GM23338 (cell line): ENCODE measurements around the gene PLA2G2E. TPM values are rescaled to one million over a fixed set of nuclear protein-coding genes. Genes with fewer than 3 reads are reported as not detected.
A peak's percentile ranks its signal among the peaks of the same experiment; 100 is the strongest.
"Not testable (repeated sequence)": the region's sequence is repeated elsewhere in the genome, so short reads cannot be mapped to it uniquely, and the experiment has no call there.

Experiments
- ATAC-seq: fragments of 200-7000 bp; cut with Tn5 transposase; 3 replicates; pipeline ENCODE4 v1.9.1; 2020
- DNase-seq: peaks from one replicate; pipeline ENCODE4 v3.0.0-alpha.2; 2015; ENCODE audit warnings: low spot score
- H2AFZ ChIP-seq: fragments of 200-600 bp; sonication (generic); 2 replicates; pipeline ENCODE4 v1.8.0; 2016; ENCODE audit warnings: antibody characterized with exemption, mild to moderate bottlenecking, moderate library complexity
- H3F3A ChIP-seq: fragments of 200-600 bp; sonication (generic); replicated peaks from 2 replicates; pipeline ENCODE4 v1.8.0; 2017; ENCODE audit warnings: antibody characterized with exemption, mixed run types, low read depth
- H3K27ac ChIP-seq: fragments of 200-600 bp; sonication (generic); 2 replicates; pipeline ENCODE4 v1.6.1; 2016; ENCODE audit warnings: low read depth
- H3K27me3 ChIP-seq: fragments of 200-600 bp; sonication (generic); 2 replicates; pipeline ENCODE4 v1.8.0; 2016; ENCODE audit warnings: mild to moderate bottlenecking, mixed run types, moderate library complexity; ENCODE audit not compliant: insufficient read depth
- H3K36me3 ChIP-seq: fragments of 200-600 bp; sonication (generic); 2 replicates; pipeline ENCODE4 v1.8.0; 2016; ENCODE audit warnings: mild to moderate bottlenecking; ENCODE audit not compliant: insufficient read depth
- H3K4me1 ChIP-seq: fragments of 200-600 bp; sonication (generic); 2 replicates; pipeline ENCODE4 v1.8.0; 2016; ENCODE audit warnings: mild to moderate bottlenecking, moderate library complexity; ENCODE audit not compliant: insufficient read depth
- H3K4me2 ChIP-seq: fragments of 200-600 bp; sonication (generic); 2 replicates; pipeline ENCODE4 v1.7.1; 2017; ENCODE audit warnings: mixed run types
- H3K4me3 ChIP-seq: fragments of 200-600 bp; sonication (generic); 2 replicates; pipeline ENCODE4 v1.6.1; 2016; ENCODE audit warnings: mixed run types
- H3K79me2 ChIP-seq: fragments of 200-600 bp; sonication (generic); replicated peaks from 2 replicates; pipeline ENCODE4 v1.8.0; 2017; ENCODE audit warnings: mild to moderate bottlenecking; ENCODE audit not compliant: insufficient read depth
- H3K9me2 ChIP-seq: fragments of 200-600 bp; sonication (generic); 2 replicates; pipeline ENCODE4 v1.8.0; 2017; ENCODE audit not compliant: insufficient read depth
- H4K20me1 ChIP-seq: fragments of 200-600 bp; sonication (generic); replicated peaks from 2 replicates; pipeline ENCODE4 v1.8.0; 2017; ENCODE audit warnings: mild to moderate bottlenecking; ENCODE audit not compliant: insufficient read depth
- H3K27ac Mint-ChIP-seq: 2 replicates; pipeline ENCODE4 v1.8.0; 2020; ENCODE audit warnings: inconsistent platforms, mild to moderate bottlenecking, moderate library complexity, mixed read lengths
- H3K27me3 Mint-ChIP-seq: 3 replicates; pipeline ENCODE4 v1.8.0; 2022; ENCODE audit warnings: low read depth, mild to moderate bottlenecking, moderate library complexity, mixed read lengths, inconsistent platforms; ENCODE audit not compliant: insufficient read depth, poor library complexity
- H3K36me3 Mint-ChIP-seq: 3 replicates; pipeline ENCODE4 v1.8.0; 2021; ENCODE audit warnings: low read depth, mild to moderate bottlenecking, inconsistent platforms, moderate library complexity, mixed read lengths
- H3K4me1 Mint-ChIP-seq: 3 replicates; pipeline ENCODE4 v1.8.0; 2020; ENCODE audit warnings: mild to moderate bottlenecking, inconsistent platforms, mixed read lengths
- H3K4me3 Mint-ChIP-seq: 3 replicates; pipeline ENCODE4 v1.8.0; 2021; ENCODE audit warnings: moderate library complexity, mild to moderate bottlenecking, inconsistent platforms, mixed read lengths
- H3K9me3 Mint-ChIP-seq: 3 replicates; pipeline ENCODE4 v1.8.0; 2020; ENCODE audit warnings: moderate library complexity, mild to moderate bottlenecking, inconsistent platforms, mixed read lengths
- CREB1 ChIP-seq: fragments of 250-450 bp; sonication (Bioruptor Pico); IDR thresholded peaks from 2 replicates; pipeline ENCODE4 v1.5.0; 2020; ENCODE audit warnings: low read depth, mild to moderate bottlenecking, moderate library complexity
- CTCF ChIP-seq, 2 experiments: fragments of 200-600 bp in 1 of 2; sonication (generic) in 1 of 2; conservative IDR thresholded peaks; 2 replicates each; pipeline versions ENCODE4 v1.5.1 to v1.6.1; 2016 to 2017; ENCODE audit warnings: antibody characterized with exemption in 2 of 2, low read depth in 2 of 2, mild to moderate bottlenecking in 2 of 2, moderate library complexity in 1 of 2
- EZH2 ChIP-seq: fragments of 200-600 bp; sonication (generic); IDR thresholded peaks from one replicate; pipeline ENCODE4 v1.8.0; 2017; ENCODE audit warnings: antibody characterized with exemption, mild to moderate bottlenecking, low read depth; ENCODE audit not compliant: unreplicated experiment
- EZH2phosphoT487 ChIP-seq: fragments of 200-600 bp; sonication (generic); IDR thresholded peaks from one replicate; pipeline ENCODE4 v1.8.1; 2018; ENCODE audit warnings: antibody characterized with exemption; ENCODE audit not compliant: unreplicated experiment
- POLR2AphosphoS5 ChIP-seq: IDR thresholded peaks from 2 replicates; pipeline ENCODE4 v1.6.1; 2016; ENCODE audit warnings: antibody characterized with exemption, low read depth
- REST ChIP-seq: IDR thresholded peaks from one replicate; pipeline ENCODE4 v1.6.1; 2018; ENCODE audit warnings: antibody characterized with exemption; ENCODE audit not compliant: unreplicated experiment
- ZNF331 ChIP-seq: fragments of 250-450 bp; sonication (Bioruptor Pico); IDR thresholded peaks from 2 replicates; pipeline ENCODE4 v1.5.0; 2020; ENCODE audit warnings: low read depth, mild to moderate bottlenecking, moderate library complexity
- polyA plus RNA-seq: library from polyadenylated mRNA; unstranded; fragments of >200 nt; fragmentation: Nextera tagmentation; extraction: Ambion mirVana; gene quantifications from 2 replicates; pipeline ENCODE4 v1.2.1, GENCODE V29; 2016
- total RNA-seq: library from RNA; depleted of rRNA; stranded (reverse); fragments of >200 nt; shearing (Covaris generic); gene quantifications from 2 replicates; pipeline ENCODE4 v1.2.3, GENCODE V29; 2014

PLA2G2E gene
- total and polyA plus RNA-seq, 2 experiments from 2014 or later: not detected

GRCh38 chr1:19882111-19883071, 41.0 kb downstream of the PLA2G2E start, which contains the start of gene OTUD3:
OTUD3 (plus strand) TSS chr1:19882395; CDS start chr1:19882514, 119 bp downstream.
- Histone ChIP-seq H3K79me2 (peaks cover 48% of the 10 kb centered on the region), H3F3A (no peaks in the 10 kb centered on the region), H3K4me2 (peak within 1 kb of the TSS; percentile 99), H4K20me1 (peaks cover 28% of the 10 kb centered on the region), H2AFZ (peak within 1 kb of the TSS; percentile 83), H3K9me2 (no peaks in the 10 kb centered on the region), H3K4me1 (peaks cover 4% of the 10 kb centered on the region; the same call in 1 of the 2 replicates), H3K27ac (no peak within 1 kb of the TSS), H3K27me3 (no peaks in the 10 kb centered on the region), H3K36me3 (no peaks in the 10 kb centered on the region), H3K4me3 (peak within 1 kb of the TSS; percentile 98)
- H3K4me1 Mint-ChIP-seq: peaks cover 17% of the 10 kb centered on the region; the same call in 2 of the 3 replicates
- peaks cover 4% of the 10 kb centered on the region for H3K27me3 Mint-ChIP-seq
- H3K9me3 Mint-ChIP-seq: no peaks in the 10 kb centered on the region
- ATAC-seq: peak; percentile 95
- H3K27ac Mint-ChIP-seq: peak within 1 kb of the TSS; percentile 14
- H3K36me3 Mint-ChIP-seq: peaks cover 8% of the 10 kb centered on the region; the same call in 2 of the 3 replicates
- H3K4me3 Mint-ChIP-seq: peak within 1 kb of the TSS; percentile 89
- DNase-seq: peak; percentile 99
- TF ChIP-seq CREB1 (CRISPR knock-in tag): peak; percentile 67
- no peak for TF ChIP-seq REST
- TF ChIP-seq CTCF (conservative IDR thresholded peaks at IDR 0.05; ENCODE audit: low read depth in 2 of 2): peak; percentile 84 to 87
- TF ChIP-seq POLR2AphosphoS5: peak; percentile 89
- no peak for TF ChIP-seq EZH2phosphoT487
- no peak for TF ChIP-seq EZH2
- TF ChIP-seq ZNF331: no peak

- H3K4me1 Mint-ChIP-seq: peaks cover 17% of the 10 kb centered on the region; the same call in 2 of the 3 replicates
- not testable (repeated sequence) for H3K27me3 Mint-ChIP-seq, ATAC-seq, H3K36me3 ChIP-seq, H3K27me3 ChIP-seq, H3K27ac Mint-ChIP-seq, H3K4me2 ChIP-seq, H3K27ac ChIP-seq, H3K4me3 ChIP-seq, H3K4me3 Mint-ChIP-seq, H3K36me3 Mint-ChIP-seq, H3F3A ChIP-seq, H3K9me2 ChIP-seq, H3K4me1 ChIP-seq, H2AFZ ChIP-seq, H3K9me3 Mint-ChIP-seq, DNase-seq
- Histone ChIP-seq H4K20me1 (peaks cover 22% of the 10 kb centered on the region), H3K79me2 (peaks cover 32% of the 10 kb centered on the region)
Observed at GRCh38 chr1:19880841-19881240, 42.6 kb downstream of the PLA2G2E start.
